Measurements from ENCODE around the gene SART3.

DNA sequence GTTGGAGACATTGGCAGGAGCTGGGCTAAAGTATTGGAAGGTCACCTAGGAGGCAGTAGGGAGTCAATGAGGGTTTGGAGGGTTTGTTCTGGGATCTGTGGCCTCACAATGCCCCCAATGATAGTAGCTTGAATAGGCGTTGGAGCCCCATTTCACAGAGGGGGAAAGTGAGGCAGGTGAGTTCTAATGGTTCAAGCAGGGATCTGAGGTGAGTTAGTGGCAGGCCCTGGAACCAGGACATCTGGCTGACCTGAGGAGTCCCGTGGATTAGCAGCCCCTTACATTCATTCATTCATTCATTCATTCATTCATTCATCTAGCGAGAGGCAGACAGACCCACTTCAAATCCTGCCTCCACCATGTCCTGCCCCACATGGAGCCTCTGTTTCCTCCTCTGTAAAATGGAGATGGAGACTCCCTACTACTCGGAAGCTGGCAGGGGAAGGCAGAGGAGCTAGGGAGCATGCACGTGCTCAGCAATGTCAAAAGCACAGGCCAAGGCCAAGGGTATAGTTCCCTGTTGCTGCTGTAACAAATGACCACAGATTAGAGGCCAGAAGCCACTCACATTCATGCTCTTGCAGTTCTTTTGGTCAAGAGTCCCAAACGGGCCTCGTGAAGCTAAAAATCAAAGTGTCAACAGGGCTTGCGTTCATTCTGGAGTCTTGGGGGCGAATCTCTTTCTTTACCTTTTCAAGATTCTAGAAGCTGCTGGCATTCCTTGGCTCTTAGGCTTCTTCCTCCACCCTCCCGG lies 39.2 kb upstream of the SART3 start:
- TF ChIP-seq, protein P1, sequence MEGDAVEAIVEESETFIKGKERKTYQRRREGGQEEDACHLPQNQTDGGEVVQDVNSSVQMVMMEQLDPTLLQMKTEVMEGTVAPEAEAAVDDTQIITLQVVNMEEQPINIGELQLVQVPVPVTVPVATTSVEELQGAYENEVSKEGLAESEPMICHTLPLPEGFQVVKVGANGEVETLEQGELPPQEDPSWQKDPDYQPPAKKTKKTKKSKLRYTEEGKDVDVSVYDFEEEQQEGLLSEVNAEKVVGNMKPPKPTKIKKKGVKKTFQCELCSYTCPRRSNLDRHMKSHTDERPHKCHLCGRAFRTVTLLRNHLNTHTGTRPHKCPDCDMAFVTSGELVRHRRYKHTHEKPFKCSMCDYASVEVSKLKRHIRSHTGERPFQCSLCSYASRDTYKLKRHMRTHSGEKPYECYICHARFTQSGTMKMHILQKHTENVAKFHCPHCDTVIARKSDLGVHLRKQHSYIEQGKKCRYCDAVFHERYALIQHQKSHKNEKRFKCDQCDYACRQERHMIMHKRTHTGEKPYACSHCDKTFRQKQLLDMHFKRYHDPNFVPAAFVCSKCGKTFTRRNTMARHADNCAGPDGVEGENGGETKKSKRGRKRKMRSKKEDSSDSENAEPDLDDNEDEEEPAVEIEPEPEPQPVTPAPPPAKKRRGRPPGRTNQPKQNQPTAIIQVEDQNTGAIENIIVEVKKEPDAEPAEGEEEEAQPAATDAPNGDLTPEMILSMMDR (CRISPR knock-in tag; IDR thresholded peaks at IDR 0.05), result no peak
- TF ChIP-seq TCF12 (IDR thresholded peaks at IDR 0.05), result no peak
- no peak for TF ChIP-seq TCF12 (CRISPR knock-in tag; IDR thresholded peaks at IDR 0.05)
- no peak for TF ChIP-seq BCL6 (CRISPR knock-in tag; IDR thresholded peaks at IDR 0.05)
- TF ChIP-seq KDM4B (CRISPR knock-in tag; IDR thresholded peaks at IDR 0.05), result no peak
- TF ChIP-seq POLR2AphosphoS5 (IDR thresholded peaks at IDR 0.05; ENCODE audit: low read depth, low read length), result no peak
- TF ChIP-seq GABPA (IDR thresholded peaks at IDR 0.05; ENCODE audit: low read depth, low read length), result no peak
- no peak for TF ChIP-seq GABPA (CRISPR knock-in tag; IDR thresholded peaks at IDR 0.05; ENCODE audit: low read depth)
- TF ChIP-seq, protein P2, sequence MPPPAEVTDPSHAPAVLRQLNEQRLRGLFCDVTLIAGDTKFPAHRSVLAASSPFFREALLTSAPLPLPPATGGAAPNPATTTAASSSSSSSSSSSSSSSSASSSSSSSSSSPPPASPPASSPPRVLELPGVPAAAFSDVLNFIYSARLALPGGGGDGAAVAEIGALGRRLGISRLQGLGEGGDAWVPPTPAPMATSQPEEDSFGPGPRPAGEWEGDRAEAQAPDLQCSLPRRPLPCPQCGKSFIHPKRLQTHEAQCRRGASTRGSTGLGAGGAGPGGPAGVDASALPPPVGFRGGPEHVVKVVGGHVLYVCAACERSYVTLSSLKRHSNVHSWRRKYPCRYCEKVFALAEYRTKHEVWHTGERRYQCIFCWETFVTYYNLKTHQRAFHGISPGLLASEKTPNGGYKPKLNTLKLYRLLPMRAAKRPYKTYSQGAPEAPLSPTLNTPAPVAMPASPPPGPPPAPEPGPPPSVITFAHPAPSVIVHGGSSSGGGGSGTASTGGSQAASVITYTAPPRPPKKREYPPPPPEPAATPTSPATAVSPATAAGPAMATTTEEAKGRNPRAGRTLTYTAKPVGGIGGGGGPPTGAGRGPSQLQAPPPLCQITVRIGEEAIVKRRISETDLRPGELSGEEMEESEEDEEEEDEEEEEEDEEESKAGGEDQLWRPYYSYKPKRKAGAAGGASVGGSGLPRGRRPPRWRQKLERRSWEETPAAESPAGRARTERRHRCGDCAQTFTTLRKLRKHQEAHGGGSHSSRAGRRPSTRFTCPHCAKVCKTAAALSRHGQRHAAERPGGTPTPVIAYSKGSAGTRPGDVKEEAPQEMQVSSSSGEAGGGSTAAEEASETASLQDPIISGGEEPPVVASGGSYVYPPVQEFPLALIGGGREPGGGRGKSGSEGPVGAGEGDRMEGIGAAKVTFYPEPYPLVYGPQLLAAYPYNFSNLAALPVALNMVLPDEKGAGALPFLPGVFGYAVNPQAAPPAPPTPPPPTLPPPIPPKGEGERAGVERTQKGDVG (CRISPR knock-in tag; IDR thresholded peaks at IDR 0.05; ENCODE audit: borderline replicate concordance), result no peak
- no peak for TF ChIP-seq RAD21 (CRISPR knock-in tag; IDR thresholded peaks at IDR 0.05)
- TF ChIP-seq, protein P3, sequence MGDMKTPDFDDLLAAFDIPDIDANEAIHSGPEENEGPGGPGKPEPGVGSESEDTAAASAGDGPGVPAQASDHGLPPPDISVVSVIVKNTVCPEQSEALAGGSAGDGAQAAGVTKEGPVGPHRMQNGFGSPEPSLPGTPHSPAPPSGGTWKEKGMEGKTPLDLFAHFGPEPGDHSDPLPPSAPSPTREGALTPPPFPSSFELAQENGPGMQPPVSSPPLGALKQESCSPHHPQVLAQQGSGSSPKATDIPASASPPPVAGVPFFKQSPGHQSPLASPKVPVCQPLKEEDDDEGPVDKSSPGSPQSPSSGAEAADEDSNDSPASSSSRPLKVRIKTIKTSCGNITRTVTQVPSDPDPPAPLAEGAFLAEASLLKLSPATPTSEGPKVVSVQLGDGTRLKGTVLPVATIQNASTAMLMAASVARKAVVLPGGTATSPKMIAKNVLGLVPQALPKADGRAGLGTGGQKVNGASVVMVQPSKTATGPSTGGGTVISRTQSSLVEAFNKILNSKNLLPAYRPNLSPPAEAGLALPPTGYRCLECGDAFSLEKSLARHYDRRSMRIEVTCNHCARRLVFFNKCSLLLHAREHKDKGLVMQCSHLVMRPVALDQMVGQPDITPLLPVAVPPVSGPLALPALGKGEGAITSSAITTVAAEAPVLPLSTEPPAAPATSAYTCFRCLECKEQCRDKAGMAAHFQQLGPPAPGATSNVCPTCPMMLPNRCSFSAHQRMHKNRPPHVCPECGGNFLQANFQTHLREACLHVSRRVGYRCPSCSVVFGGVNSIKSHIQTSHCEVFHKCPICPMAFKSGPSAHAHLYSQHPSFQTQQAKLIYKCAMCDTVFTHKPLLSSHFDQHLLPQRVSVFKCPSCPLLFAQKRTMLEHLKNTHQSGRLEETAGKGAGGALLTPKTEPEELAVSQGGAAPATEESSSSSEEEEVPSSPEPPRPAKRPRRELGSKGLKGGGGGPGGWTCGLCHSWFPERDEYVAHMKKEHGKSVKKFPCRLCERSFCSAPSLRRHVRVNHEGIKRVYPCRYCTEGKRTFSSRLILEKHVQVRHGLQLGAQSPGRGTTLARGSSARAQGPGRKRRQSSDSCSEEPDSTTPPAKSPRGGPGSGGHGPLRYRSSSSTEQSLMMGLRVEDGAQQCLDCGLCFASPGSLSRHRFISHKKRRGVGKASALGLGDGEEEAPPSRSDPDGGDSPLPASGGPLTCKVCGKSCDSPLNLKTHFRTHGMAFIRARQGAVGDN (CRISPR knock-in tag; IDR thresholded peaks at IDR 0.05), result no peak
- TF ChIP-seq, protein P4, sequence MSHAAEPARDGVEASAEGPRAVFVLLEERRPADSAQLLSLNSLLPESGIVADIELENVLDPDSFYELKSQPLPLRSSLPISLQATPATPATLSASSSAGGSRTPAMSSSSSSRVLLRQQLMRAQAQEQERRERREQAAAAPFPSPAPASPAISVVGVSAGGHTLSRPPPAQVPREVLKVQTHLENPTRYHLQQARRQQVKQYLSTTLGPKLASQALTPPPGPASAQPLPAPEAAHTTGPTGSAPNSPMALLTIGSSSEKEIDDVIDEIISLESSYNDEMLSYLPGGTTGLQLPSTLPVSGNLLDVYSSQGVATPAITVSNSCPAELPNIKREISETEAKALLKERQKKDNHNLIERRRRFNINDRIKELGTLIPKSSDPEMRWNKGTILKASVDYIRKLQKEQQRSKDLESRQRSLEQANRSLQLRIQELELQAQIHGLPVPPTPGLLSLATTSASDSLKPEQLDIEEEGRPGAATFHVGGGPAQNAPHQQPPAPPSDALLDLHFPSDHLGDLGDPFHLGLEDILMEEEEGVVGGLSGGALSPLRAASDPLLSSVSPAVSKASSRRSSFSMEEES (CRISPR knock-in tag; IDR thresholded peaks at IDR 0.05), result no peak
- TF ChIP-seq HMG20B (CRISPR knock-in tag; conservative IDR thresholded peaks at IDR 0.05), result no peak
- TF ChIP-seq CEBPB (IDR thresholded peaks at IDR 0.05; ENCODE audit: borderline replicate concordance, low read depth, low read length), result no peak
- TF ChIP-seq, protein P5, sequence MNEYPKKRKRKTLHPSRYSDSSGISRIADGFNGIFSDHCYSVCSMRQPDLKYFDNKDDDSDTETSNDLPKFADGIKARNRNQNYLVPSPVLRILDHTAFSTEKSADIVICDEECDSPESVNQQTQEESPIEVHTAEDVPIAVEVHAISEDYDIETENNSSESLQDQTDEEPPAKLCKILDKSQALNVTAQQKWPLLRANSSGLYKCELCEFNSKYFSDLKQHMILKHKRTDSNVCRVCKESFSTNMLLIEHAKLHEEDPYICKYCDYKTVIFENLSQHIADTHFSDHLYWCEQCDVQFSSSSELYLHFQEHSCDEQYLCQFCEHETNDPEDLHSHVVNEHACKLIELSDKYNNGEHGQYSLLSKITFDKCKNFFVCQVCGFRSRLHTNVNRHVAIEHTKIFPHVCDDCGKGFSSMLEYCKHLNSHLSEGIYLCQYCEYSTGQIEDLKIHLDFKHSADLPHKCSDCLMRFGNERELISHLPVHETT (CRISPR knock-in tag; conservative IDR thresholded peaks at IDR 0.05), result no peak
- no peak for TF ChIP-seq FOXM1 (CRISPR knock-in tag; IDR thresholded peaks at IDR 0.05)

Measured in HepG2 (cell line).